ENCODE results near the gene MAN1A1.

DNA sequence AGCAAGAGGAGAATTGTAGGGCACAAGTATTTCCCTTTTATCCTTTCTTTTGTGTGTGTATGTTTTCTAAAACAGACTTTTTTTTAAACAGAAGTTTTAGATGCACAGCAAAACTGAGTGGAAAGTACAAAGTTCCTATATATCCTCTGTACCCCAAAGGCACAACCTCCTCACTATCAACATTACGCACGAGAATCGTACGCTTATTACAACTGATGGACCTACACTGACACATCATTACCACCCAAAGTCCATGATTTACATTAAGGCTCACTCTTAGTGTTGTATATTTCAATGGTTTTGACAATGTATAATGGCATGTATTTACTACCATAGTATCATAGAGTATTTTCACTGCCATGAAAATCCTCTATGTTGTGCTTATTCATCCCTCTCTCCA is 32.6 kb downstream of the MAN1A1 start:
- TF ChIP-seq, protein P1, sequence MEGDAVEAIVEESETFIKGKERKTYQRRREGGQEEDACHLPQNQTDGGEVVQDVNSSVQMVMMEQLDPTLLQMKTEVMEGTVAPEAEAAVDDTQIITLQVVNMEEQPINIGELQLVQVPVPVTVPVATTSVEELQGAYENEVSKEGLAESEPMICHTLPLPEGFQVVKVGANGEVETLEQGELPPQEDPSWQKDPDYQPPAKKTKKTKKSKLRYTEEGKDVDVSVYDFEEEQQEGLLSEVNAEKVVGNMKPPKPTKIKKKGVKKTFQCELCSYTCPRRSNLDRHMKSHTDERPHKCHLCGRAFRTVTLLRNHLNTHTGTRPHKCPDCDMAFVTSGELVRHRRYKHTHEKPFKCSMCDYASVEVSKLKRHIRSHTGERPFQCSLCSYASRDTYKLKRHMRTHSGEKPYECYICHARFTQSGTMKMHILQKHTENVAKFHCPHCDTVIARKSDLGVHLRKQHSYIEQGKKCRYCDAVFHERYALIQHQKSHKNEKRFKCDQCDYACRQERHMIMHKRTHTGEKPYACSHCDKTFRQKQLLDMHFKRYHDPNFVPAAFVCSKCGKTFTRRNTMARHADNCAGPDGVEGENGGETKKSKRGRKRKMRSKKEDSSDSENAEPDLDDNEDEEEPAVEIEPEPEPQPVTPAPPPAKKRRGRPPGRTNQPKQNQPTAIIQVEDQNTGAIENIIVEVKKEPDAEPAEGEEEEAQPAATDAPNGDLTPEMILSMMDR (IDR thresholded peaks at IDR 0.05 in 4 of 5, conservative IDR thresholded peaks at IDR 0.05 in 1 of 5): no peak
- no peak for TF ChIP-seq POLR2A (IDR thresholded peaks at IDR 0.05)

Data from gastrocnemius medialis (tissue), 4 donors.